ENCODE measurements around the gene LST1.

LST1 gene

GRCh38 chr6:31559958-31560696, 25.9 kb upstream of the LST1 start:
- no peak for DNase-seq (ENCODE audit: low spot score)

- DNase-seq (ENCODE audit: low spot score), result no peak
Measured at GRCh38 chr6:31560697-31561058, 25.4 kb upstream of the LST1 start.

GRCh38 chr6:31567531-31568370, 18.3 kb upstream of the LST1 start:
- DNase-seq (ENCODE audit: low spot score), result no peak

- no peak for DNase-seq (ENCODE audit: low spot score)
Measured at GRCh38 chr6:31568537-31568961, 17.5 kb upstream of the LST1 start.

GRCh38 chr6:31569861-31570536, 16.1 kb upstream of the LST1 start:
- DNase-seq (ENCODE audit: low spot score), result no peak

- DNase-seq (ENCODE audit: low spot score), result no peak
Measured at GRCh38 chr6:31572041-31572911, 13.8 kb upstream of the LST1 start, which contains the start of gene LTA. TSS of gene LTA (plus strand) at chr6:31572289. CDS start at chr6:31572743, 454 bp downstream.

GRCh38 chr6:31573239-31574105, 12.6 kb upstream of the LST1 start:
- DNase-seq (ENCODE audit: low spot score), result no peak

- DNase-seq (ENCODE audit: low spot score), result no peak
Measured at GRCh38 chr6:31574106-31575061, 11.7 kb upstream of the LST1 start.

GRCh38 chr6:31575335-31575901, 10.7 kb upstream of the LST1 start, which contains the start of gene TNF:
TSS of gene TNF (plus strand) at chr6:31575565. CDS start at chr6:31575742, 177 bp downstream.
- no peak for DNase-seq (ENCODE audit: low spot score)

GRCh38 chr6:31575952-31576685, 10.0 kb upstream of the LST1 start:
- no peak for DNase-seq (ENCODE audit: low spot score)

- DNase-seq (ENCODE audit: low spot score), result no peak
Measured at GRCh38 chr6:31576897-31577578, 9.0 kb upstream of the LST1 start.

- DNase-seq (ENCODE audit: low spot score), result no peak
Measured at GRCh38 chr6:31577579-31577966, 8.5 kb upstream of the LST1 start.

- DNase-seq (ENCODE audit: low spot score), result no peak
Measured at GRCh38 chr6:31578184-31579118, 7.6 kb upstream of the LST1 start.

- no peak for DNase-seq (ENCODE audit: low spot score)
Measured at GRCh38 chr6:31579119-31579505, 7.0 kb upstream of the LST1 start.

- no peak for DNase-seq (ENCODE audit: low spot score)
Measured at GRCh38 chr6:31579546-31580437, 6.3 kb upstream of the LST1 start.

GRCh38 chr6:31580438-31580740, 5.7 kb upstream of the LST1 start:
- DNase-seq (ENCODE audit: low spot score), result no peak
